ENCODE measurements around the gene RCN2.

RCN2 gene

GRCh38 chr15:76972389-76973361, 41.1 kb downstream of the RCN2 start:
- Histone ChIP-seq H3K9me3 (ENCODE audit: control extremely low read depth in 1 of 5, control insufficient read depth in 4 of 5, insufficient read depth in 2 of 5, low read depth in 1 of 5, low read length in 4 of 5) (no peaks in the 10 kb centered on the region), H3K4me1 (ENCODE audit: control extremely low read depth in 1 of 4, control insufficient read depth in 4 of 4, insufficient read depth in 4 of 4, low read length in 3 of 4) (peaks cover 0 to 13% (median 7%) of the 10 kb centered on the region in 4 experiments), H3K4me3 (ENCODE audit: control insufficient read depth in 1 of 7, extremely low read depth in 1 of 7, insufficient read depth in 4 of 7, low read depth in 2 of 7, low read length in 6 of 7) (no peak overlapping the region), H3K36me3 (ENCODE audit: control insufficient read depth in 4 of 4, insufficient read depth in 4 of 4, low read length in 3 of 4) (no peaks in the 10 kb centered on the region), H3K27me3 (replicated peaks in 2 of 5; ENCODE audit: control insufficient read depth in 4 of 5, insufficient read depth in 5 of 5, low read length in 4 of 5) (no peaks in the 10 kb centered on the region), H3K27ac (ENCODE audit: insufficient read depth in 1 of 2, low read depth in 1 of 2, low read length in 2 of 2, poor library complexity in 1 of 2, severe bottlenecking in 2 of 2) (no peak overlapping the region)
- 92% methylated on average over 17 of the region's 21 CpGs for WGBS (ENCODE audit: insufficient coverage)
- DNase-seq, result no peak
- POLR2A ChIA-PET, result interaction anchor here (1.2 kb wide), 1 partner anchor 22 kb away, joined by 4 read pairs; the partner anchor contains the start of gene PSTPIP1
- CTCF ChIA-PET, result interaction anchor here (0.7 to 19.0 kb wide), 19 partner anchors 7 to 571 kb away, joined by 3 to 269 read pairs (median 4); partner anchors contain the start of gene PSTPIP1

- WGBS (ENCODE audit: insufficient coverage), result 11% methylated on average over 3 of the region's 4 CpGs
- Histone ChIP-seq H3K36me3 (ENCODE audit: control insufficient read depth in 4 of 4, insufficient read depth in 4 of 4, low read length in 3 of 4) (no peaks in the 10 kb centered on the region), H3K4me3 (ENCODE audit: control insufficient read depth in 1 of 7, extremely low read depth in 1 of 7, insufficient read depth in 4 of 7, low read depth in 2 of 7, low read length in 6 of 7) (no peak overlapping the region), H3K27ac (ENCODE audit: insufficient read depth in 1 of 2, low read depth in 1 of 2, low read length in 2 of 2, poor library complexity in 1 of 2, severe bottlenecking in 2 of 2) (no peak overlapping the region), H3K4me1 (ENCODE audit: control extremely low read depth in 1 of 4, control insufficient read depth in 4 of 4, insufficient read depth in 4 of 4, low read length in 3 of 4) (peaks cover 0 to 13% (median 7%) of the 10 kb centered on the region in 4 experiments), H3K27me3 (replicated peaks in 2 of 5; ENCODE audit: control insufficient read depth in 4 of 5, insufficient read depth in 5 of 5, low read length in 4 of 5) (no peaks in the 10 kb centered on the region), H3K9me3 (ENCODE audit: control extremely low read depth in 1 of 5, control insufficient read depth in 4 of 5, insufficient read depth in 2 of 5, low read depth in 1 of 5, low read length in 4 of 5) (no peaks in the 10 kb centered on the region)
- ChIA-PET CTCF (interaction anchor here (0.7 to 19.0 kb wide), 18 partner anchors 8 to 570 kb away, joined by 3 to 269 read pairs (median 4); partner anchors contain the start of gene PSTPIP1), POLR2A (interaction anchor here (1.2 kb wide), 1 partner anchor 22 kb away, joined by 4 read pairs; the partner anchor contains the start of gene PSTPIP1)
- peak; percentile 72 to 84 (median 80) for DNase-seq
Observed at GRCh38 chr15:76973362-76973743, 41.8 kb downstream of the RCN2 start.

- ChIA-PET CTCF (interaction anchor here (0.8 to 19.0 kb wide), 17 partner anchors 9 to 569 kb away, joined by 3 to 269 read pairs (median 5); partner anchors contain the start of gene PSTPIP1), POLR2A (no interaction called here)
- peaks cover 0 to 13% (median 7%) of the 10 kb centered on the region in 4 experiments for H3K4me1 ChIP-seq (ENCODE audit: control extremely low read depth in 1 of 4, control insufficient read depth in 4 of 4, insufficient read depth in 4 of 4, low read length in 3 of 4)
- no peaks in the 10 kb centered on the region for H3K27me3 ChIP-seq (replicated peaks in 2 of 5; ENCODE audit: control insufficient read depth in 4 of 5, insufficient read depth in 5 of 5, low read length in 4 of 5)
- no peak overlapping the region for H3K4me3 ChIP-seq (ENCODE audit: control insufficient read depth in 1 of 7, extremely low read depth in 1 of 7, insufficient read depth in 4 of 7, low read depth in 2 of 7, low read length in 6 of 7)
- H3K27ac ChIP-seq (ENCODE audit: insufficient read depth in 1 of 2, low read depth in 1 of 2, low read length in 2 of 2, poor library complexity in 1 of 2, severe bottlenecking in 2 of 2), result no peak overlapping the region
- DNase-seq, result no peak
- peaks cover 0 to 2% (median 0%) of the 10 kb centered on the region in 5 experiments for H3K9me3 ChIP-seq (ENCODE audit: control extremely low read depth in 1 of 5, control insufficient read depth in 4 of 5, insufficient read depth in 2 of 5, low read depth in 1 of 5, low read length in 4 of 5)
- 90% methylated on average over 2 of the region's 2 CpGs for WGBS (ENCODE audit: insufficient coverage)
- no peaks in the 10 kb centered on the region for H3K36me3 ChIP-seq (ENCODE audit: control insufficient read depth in 4 of 4, insufficient read depth in 4 of 4, low read length in 3 of 4)
Observed at GRCh38 chr15:76973906-76974305, 42.4 kb downstream of the RCN2 start.

GRCh38 chr15:76974456-76975036, 43.0 kb downstream of the RCN2 start:
- CTCF ChIA-PET, result interaction anchor here (0.6 to 19.0 kb wide), 11 partner anchors 9 to 569 kb away, joined by 3 to 269 read pairs (median 5); partner anchors contain the start of gene PSTPIP1
- Histone ChIP-seq H3K4me1 (ENCODE audit: control extremely low read depth in 1 of 4, control insufficient read depth in 4 of 4, insufficient read depth in 4 of 4, low read length in 3 of 4) (peaks cover 0 to 13% (median 7%) of the 10 kb centered on the region in 4 experiments), H3K36me3 (ENCODE audit: control insufficient read depth in 4 of 4, insufficient read depth in 4 of 4, low read length in 3 of 4) (no peaks in the 10 kb centered on the region), H3K9me3 (ENCODE audit: control extremely low read depth in 1 of 5, control insufficient read depth in 4 of 5, insufficient read depth in 2 of 5, low read depth in 1 of 5, low read length in 4 of 5) (peaks cover 0 to 3% (median 0%) of the 10 kb centered on the region in 5 experiments), H3K4me3 (ENCODE audit: control insufficient read depth in 1 of 7, extremely low read depth in 1 of 7, insufficient read depth in 4 of 7, low read depth in 2 of 7, low read length in 6 of 7) (no peak overlapping the region), H3K27me3 (replicated peaks in 2 of 5; ENCODE audit: control insufficient read depth in 4 of 5, insufficient read depth in 5 of 5, low read length in 4 of 5) (no peaks in the 10 kb centered on the region), H3K27ac (ENCODE audit: insufficient read depth in 1 of 2, low read depth in 1 of 2, low read length in 2 of 2, poor library complexity in 1 of 2, severe bottlenecking in 2 of 2) (no peak overlapping the region)
- DNase-seq, result no peak
- POLR2A ChIA-PET, result no interaction called here
- 100% methylated on average over 3 of the region's 4 CpGs for WGBS (ENCODE audit: insufficient coverage)

GRCh38 chr15:76976141-76976540, 44.6 kb downstream of the RCN2 start:
- CTCF ChIA-PET, result interaction anchor here (0.9 to 19.0 kb wide), 3 partner anchors 8 to 53 kb away, joined by 3 to 269 read pairs (median 22); no protein-coding TSS in a partner anchor
- H3K27ac ChIP-seq (ENCODE audit: insufficient read depth in 1 of 2, low read depth in 1 of 2, low read length in 2 of 2, poor library complexity in 1 of 2, severe bottlenecking in 2 of 2), result no peak overlapping the region
- 100% methylated on average over 1 of the region's 1 CpG for WGBS (ENCODE audit: insufficient coverage)
- no peaks in the 10 kb centered on the region for H3K36me3 ChIP-seq (ENCODE audit: control insufficient read depth in 4 of 4, insufficient read depth in 4 of 4, low read length in 3 of 4)
- no peak overlapping the region for H3K4me3 ChIP-seq (ENCODE audit: control insufficient read depth in 1 of 7, extremely low read depth in 1 of 7, insufficient read depth in 4 of 7, low read depth in 2 of 7, low read length in 6 of 7)
- no peaks in the 10 kb centered on the region for H3K27me3 ChIP-seq (replicated peaks in 2 of 5; ENCODE audit: control insufficient read depth in 4 of 5, insufficient read depth in 5 of 5, low read length in 4 of 5)
- POLR2A ChIA-PET, result interaction anchor here (0.6 kb wide), 1 partner anchor 34 kb away, joined by 3 read pairs; no protein-coding TSS in a partner anchor
- H3K4me1 ChIP-seq (ENCODE audit: control extremely low read depth in 1 of 4, control insufficient read depth in 4 of 4, insufficient read depth in 4 of 4, low read length in 3 of 4), result peaks cover 0 to 13% (median 7%) of the 10 kb centered on the region in 4 experiments
- no peak for DNase-seq
- H3K9me3 ChIP-seq (ENCODE audit: control extremely low read depth in 1 of 5, control insufficient read depth in 4 of 5, insufficient read depth in 2 of 5, low read depth in 1 of 5, low read length in 4 of 5), result peaks cover 0 to 3% (median 0%) of the 10 kb centered on the region in 5 experiments

GRCh38 chr15:76976572-76977270, 45.2 kb downstream of the RCN2 start:
- 100% methylated on average over 2 of the region's 5 CpGs for WGBS (ENCODE audit: insufficient coverage)
- H3K9me3 ChIP-seq (ENCODE audit: control extremely low read depth in 1 of 5, control insufficient read depth in 4 of 5, insufficient read depth in 2 of 5, low read depth in 1 of 5, low read length in 4 of 5), result peaks cover 0 to 3% (median 0%) of the 10 kb centered on the region in 5 experiments
- DNase-seq, result peak; percentile 15 to 67 (median 63)
- no peak overlapping the region for H3K4me3 ChIP-seq (ENCODE audit: control insufficient read depth in 1 of 7, extremely low read depth in 1 of 7, insufficient read depth in 4 of 7, low read depth in 2 of 7, low read length in 6 of 7)
- no peaks in the 10 kb centered on the region for H3K36me3 ChIP-seq (ENCODE audit: control insufficient read depth in 4 of 4, insufficient read depth in 4 of 4, low read length in 3 of 4)
- ChIA-PET POLR2A (interaction anchor here (0.6 kb wide), 1 partner anchor 35 kb away, joined by 3 read pairs; no protein-coding TSS in a partner anchor), CTCF (interaction anchor here (4.6 to 19.0 kb wide), 2 partner anchors 7 to 53 kb away, joined by 22 to 269 read pairs; no protein-coding TSS in a partner anchor)
- no peak overlapping the region for H3K27ac ChIP-seq (ENCODE audit: insufficient read depth in 1 of 2, low read depth in 1 of 2, low read length in 2 of 2, poor library complexity in 1 of 2, severe bottlenecking in 2 of 2)
- peaks cover 0 to 13% (median 7%) of the 10 kb centered on the region in 4 experiments for H3K4me1 ChIP-seq (ENCODE audit: control extremely low read depth in 1 of 4, control insufficient read depth in 4 of 4, insufficient read depth in 4 of 4, low read length in 3 of 4)
- H3K27me3 ChIP-seq (replicated peaks in 2 of 5; ENCODE audit: control insufficient read depth in 4 of 5, insufficient read depth in 5 of 5, low read length in 4 of 5), result no peaks in the 10 kb centered on the region
